ENCODE results near the gene UCP3. TPM values are rescaled to one million over a fixed set of nuclear protein-coding genes. Genes with fewer than 3 reads are reported as not detected.

The UCP3 gene
- total RNA-seq, 6 experiments from 2014 or later, result 0.20 to 1.5 (median 0.42) TPM

GRCh38 chr11:73980001-73980961, 28.6 kb downstream of the UCP3 start:
- Histone ChIP-seq H3K9me3 (no peaks in the 10 kb centered on the region), H3K4me3 (peak overlapping the region in 2 of 3 donors; percentile 5 to 60), H3K4me1 (peaks cover 0 to 5% (median 0%) of the 10 kb centered on the region in 4 donors), H3K27me3 (no peaks in the 10 kb centered on the region), H3K27ac (no peak overlapping the region), H3K36me3 (no peaks in the 10 kb centered on the region)
- WGBS (ENCODE audit: insufficient coverage, low coverage, low lambda C conversion rate, missing lambda C conversion rate), result 61% methylated on average over 3 of the region's 6 CpGs
- peak; percentile 1 to 15 (median 10) for ATAC-seq
- intact Hi-C loops (cut with DNase I), result no loop called here
- DNase-seq, result peak in 2 of 3 donors; percentile 34 to 57
- no peak for TF ChIP-seq POLR2A (IDR thresholded peaks at IDR 0.05)
- no peak for TF ChIP-seq CTCF (IDR thresholded peaks at IDR 0.05)

- peak in 1 of 3 donors; percentile 1 for DNase-seq
Observed at GRCh38 chr11:73978576-73979086, 30.3 kb downstream of the UCP3 start.

GRCh38 chr11:73977856-73978519, 30.9 kb downstream of the UCP3 start:
- peak in 1 of 3 donors; percentile 34 for DNase-seq
- Histone ChIP-seq H3K36me3 (no peaks in the 10 kb centered on the region), H3K4me3 (no peak overlapping the region), H3K4me1 (peaks cover 0 to 5% (median 0%) of the 10 kb centered on the region in 4 donors), H3K27ac (no peak overlapping the region), H3K9me3 (no peaks in the 10 kb centered on the region), H3K27me3 (no peaks in the 10 kb centered on the region)
- intact Hi-C loops (cut with DNase I), result no loop called here
- 86% methylated on average over 4 of the region's 18 CpGs for WGBS (ENCODE audit: insufficient coverage, low coverage, low lambda C conversion rate, missing lambda C conversion rate)
- TF ChIP-seq CTCF (IDR thresholded peaks at IDR 0.05), result no peak
- TF ChIP-seq POLR2A (IDR thresholded peaks at IDR 0.05), result no peak
- no peak for ATAC-seq

More at GRCh38 chr11:73978576-73979086, 30.3 kb downstream of the UCP3 start:
- TF ChIP-seq CTCF (IDR thresholded peaks at IDR 0.05) (no peak), POLR2A (IDR thresholded peaks at IDR 0.05) (no peak)
- no peak for ATAC-seq
- Histone ChIP-seq H3K36me3 (no peaks in the 10 kb centered on the region), H3K27ac (no peak overlapping the region), H3K4me1 (peaks cover 0 to 5% (median 0%) of the 10 kb centered on the region in 4 donors), H3K4me3 (no peak overlapping the region), H3K9me3 (no peaks in the 10 kb centered on the region), H3K27me3 (no peaks in the 10 kb centered on the region)
- WGBS (ENCODE audit: insufficient coverage, low coverage, low lambda C conversion rate, missing lambda C conversion rate), result no CpG with 5 or more reads among the region's 3 CpGs
- intact Hi-C loops (cut with DNase I), result no loop called here

GRCh38 chr11:73976451-73977151, 32.3 kb downstream of the UCP3 start:
- no peak for ATAC-seq
- H3K9me3 ChIP-seq, result no peaks in the 10 kb centered on the region
- intact Hi-C loops (cut with DNase I), result no loop called here
- TF ChIP-seq POLR2A (IDR thresholded peaks at IDR 0.05) (no peak), CTCF (IDR thresholded peaks at IDR 0.05) (no peak)
- peak in 1 of 3 donors; percentile 37 for DNase-seq
- H3K27me3 ChIP-seq, result no peaks in the 10 kb centered on the region
- WGBS (ENCODE audit: insufficient coverage, low coverage, low lambda C conversion rate, missing lambda C conversion rate), result 68% methylated on average over 3 of the region's 14 CpGs
- H3K4me3 ChIP-seq, result no peak overlapping the region
- no peaks in the 10 kb centered on the region for H3K36me3 ChIP-seq
- no peaks in the 10 kb centered on the region for H3K4me1 ChIP-seq
- H3K27ac ChIP-seq, result no peak overlapping the region

Measured in right lobe of liver (tissue), 6 donors.